Amniotic stem cell (primary cell): Measurements from ENCODE around the gene KRTAP22-1.

Experiments
- DNase-seq: peaks from one replicate; lab custom pipeline; 2025; lab: John Stamatoyannopoulos, UW

The KRTAP22-1 gene

DNA sequence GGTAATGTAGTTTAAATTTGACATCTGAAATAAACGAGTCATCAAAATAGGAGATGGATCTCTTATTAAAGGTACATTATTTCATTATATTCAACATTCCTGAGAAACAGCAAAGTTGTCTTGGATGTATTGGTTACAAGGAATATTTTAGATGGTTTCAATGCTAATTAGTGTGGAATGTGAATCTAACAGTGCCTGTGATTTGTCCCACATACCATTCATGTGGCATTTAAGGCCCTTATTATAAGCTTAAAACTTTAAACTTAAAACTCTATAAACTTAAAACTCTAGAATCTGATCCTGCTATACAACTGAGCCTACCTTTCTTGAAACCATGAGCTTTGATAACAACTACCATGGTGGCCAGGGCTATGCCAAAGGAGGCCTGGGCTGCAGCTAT lies at the start of gene KRTAP22-1:
Gene KRTAP22-1, plus strand, starts transcription at position 301 of the 400 bp plus-strand sequence.
- DNase-seq: no peak

DNA sequence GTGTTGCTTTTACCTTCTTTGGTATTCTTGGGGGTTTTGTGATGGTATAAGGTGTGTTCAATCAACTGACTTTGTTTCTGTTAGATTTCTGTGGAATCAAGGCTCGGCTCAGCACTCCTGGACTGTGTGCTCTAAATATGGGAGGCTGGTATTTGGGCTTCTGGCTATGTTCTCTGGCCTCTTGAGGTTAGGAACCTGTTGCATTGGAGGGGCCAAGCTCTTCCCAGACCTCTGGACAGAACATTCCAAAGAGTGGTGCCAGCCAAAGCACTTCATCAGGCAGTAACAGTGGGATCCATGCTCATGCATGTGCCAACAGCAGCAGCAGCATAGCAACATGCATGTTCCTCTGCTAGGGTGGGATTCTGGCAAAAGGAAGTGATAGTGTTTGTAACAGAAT lies 48.1 kb upstream of the KRTAP22-1 start:
- no peak for DNase-seq

DNA sequence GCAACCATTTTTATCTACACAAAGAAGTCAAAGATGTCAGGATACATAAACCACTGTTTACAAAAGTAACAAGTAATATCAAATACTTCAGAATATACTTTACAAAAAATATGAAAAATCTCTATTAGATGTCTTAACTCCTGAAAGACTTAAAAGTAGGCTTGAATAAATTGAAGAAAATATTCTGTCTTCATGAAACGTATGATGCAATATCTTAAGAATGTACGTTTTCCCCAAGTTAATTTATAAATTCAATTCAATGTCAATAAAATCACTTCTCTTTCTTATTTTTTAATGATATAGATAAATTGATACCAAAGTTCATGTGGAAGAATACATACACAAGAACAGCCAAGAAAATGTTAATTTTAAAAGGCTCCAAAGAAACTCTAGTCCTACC lies 45.8 kb upstream of the KRTAP22-1 start:
- no peak for DNase-seq

DNA sequence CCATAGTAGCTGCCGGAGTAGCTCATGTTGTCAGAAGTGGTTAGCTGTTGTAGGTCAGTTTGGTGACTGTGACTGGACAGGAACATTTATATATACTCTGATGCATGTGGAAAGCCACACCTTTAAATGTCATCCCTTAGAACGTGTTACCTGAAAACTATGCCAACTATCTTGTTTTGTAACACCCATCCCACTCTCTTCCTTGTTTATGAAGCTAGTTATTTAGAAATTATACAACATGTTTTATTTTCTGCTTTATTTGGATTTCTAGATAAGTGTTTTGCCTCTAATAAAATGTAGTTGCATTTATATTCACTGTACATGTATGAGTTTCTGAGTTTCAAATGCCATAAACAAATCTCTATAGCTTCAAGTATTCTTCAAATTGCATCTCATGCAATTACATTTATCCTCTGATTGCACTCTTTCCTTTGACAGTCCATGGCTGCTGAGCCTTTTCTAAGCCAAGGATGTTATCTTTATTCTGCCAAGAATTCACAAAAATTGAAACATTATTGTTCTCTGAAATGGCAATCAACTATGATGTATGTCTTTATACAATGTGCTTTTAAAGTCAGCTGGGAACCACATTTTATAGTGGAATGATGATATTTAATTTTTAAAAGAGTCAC lies 39.5 kb upstream of the KRTAP22-1 start, which contains the start of gene KRTAP19-7:
Gene KRTAP19-7, minus strand, starts transcription at position 51 of the 632 bp plus-strand sequence. Its CDS starts 25 bp downstream, at position 26.
- no peak for DNase-seq

DNA sequence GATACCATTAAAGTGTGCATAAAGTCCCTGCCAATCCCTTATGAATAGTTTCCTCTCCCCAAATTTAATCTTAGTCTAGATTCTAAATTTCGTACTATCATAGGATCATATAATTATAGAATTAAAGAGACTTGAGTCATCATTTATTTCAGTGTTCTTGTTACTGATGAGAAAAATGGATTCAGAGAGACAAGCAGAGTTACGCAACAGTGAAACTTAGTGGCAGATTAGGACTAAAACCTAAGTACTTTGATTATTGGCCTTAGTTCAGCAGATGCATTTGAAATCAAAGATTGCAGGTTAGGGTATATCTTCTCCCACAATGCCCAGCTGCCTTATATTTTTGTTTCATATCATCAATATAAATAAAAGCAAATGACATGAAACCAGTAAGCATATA lies 38.9 kb upstream of the KRTAP22-1 start:
- DNase-seq: no peak

DNA sequence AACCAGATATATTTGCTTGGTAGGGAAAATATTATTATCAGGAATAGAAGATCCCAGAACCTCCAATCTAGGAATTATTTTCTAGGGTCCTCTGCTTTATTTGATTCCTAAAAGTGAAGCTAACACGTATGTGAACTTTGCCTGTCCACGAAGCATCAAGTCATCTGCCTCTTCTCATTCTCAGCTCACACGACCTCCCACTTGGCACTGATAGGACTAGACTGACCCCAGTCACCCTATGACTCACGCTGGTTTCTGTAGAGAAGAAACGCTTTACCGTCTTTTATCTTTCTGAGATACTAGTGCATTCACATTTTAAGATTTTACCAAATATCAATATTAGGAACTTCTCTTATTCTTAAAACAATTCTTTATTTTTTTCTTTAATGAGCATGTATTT lies 37.8 kb upstream of the KRTAP22-1 start:
- no peak for DNase-seq

DNA sequence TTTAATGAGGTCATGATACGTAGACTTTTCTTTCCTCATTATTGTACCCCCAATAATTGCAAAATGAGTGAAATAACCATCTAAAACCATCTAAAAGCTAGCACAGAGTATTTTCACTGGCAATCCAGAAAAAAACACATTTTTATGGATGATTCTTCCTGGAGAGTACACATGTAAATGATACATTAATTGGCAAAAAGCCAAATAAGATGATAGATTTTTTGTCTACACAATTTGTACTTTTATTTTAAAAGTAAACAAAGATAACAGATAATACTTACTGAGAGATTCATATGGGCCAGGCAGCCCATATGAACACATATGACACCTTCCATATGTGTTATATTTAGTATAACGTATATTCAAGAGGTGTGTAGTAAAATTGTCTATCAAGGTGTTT lies 37.3 kb upstream of the KRTAP22-1 start:
- DNase-seq: no peak

DNA sequence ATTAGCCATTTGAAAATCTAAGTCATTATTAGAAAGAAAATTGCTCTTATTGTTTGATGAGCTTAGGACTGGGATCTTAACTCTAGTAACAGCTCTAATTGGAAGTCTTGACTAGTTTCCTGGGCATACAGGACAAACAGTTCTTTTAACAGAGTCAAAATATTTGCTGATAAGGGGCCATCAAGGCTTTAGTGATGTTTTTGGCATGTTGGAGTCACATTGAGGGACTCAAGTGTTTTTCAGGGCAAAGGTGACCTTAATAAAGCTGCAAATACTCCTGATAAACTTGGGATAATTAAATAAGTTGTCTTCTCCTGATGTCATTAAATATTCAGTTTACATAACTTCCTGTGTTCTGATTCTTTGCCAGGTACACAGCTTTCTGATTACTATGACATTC lies 33.3 kb upstream of the KRTAP22-1 start:
- DNase-seq: no peak

DNA sequence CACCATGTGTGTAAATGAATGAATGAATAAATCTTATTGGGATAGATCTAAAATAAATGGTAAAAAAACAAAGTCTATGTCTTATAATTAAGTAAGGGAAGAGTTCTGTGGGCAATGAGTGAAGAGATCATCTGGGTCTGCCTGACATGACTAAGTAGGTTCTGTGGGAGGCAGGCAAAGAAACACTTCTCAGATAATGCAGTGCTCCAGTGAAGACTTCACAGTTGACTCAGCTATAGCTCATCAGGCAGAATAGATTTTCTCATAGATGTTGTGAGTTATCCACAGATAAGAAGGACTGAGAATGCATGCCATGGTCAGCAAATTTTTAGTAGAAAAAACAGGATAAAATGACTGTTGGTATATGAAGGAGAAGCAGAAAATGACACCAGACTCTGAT lies 23.1 kb upstream of the KRTAP22-1 start:
- no peak for DNase-seq

DNA sequence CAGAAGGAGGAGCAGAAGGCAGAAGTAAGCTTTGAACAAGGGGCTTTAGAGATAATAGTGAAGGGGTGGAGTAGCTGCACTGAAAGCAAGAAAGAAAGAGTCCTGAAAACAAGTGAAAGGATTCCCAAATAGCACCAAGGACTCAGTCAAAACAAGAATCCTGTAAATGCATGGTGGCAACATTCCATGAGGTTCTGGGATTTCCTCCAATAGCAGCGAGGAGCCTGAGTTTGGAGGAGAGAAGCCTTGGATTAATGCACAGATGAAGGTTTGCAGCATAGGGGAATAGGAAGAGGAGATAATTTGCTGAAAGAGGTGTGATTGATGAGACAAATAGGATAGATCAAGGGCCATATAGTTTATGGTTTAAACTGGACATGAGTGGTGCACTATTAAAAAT lies 21.5 kb upstream of the KRTAP22-1 start:
- no peak for DNase-seq

DNA sequence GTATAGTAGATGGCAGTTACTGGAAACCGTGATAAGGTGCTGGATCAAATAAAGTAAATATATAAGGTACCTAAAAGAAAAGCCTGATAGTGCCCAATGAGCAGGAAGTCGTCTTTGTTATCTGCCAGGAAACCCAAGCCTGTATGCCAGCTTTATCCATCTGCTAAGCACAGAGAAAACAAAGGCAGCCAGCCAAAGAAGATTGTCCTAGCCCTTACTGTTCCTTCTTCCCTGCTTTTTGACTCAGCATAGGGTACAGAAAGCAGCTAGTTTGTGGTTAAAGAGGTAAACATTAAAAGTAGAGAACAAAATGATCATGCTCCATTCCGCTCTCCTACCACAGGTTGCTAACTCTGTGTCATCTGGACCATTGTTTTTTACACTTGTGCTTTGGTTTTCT lies 20.8 kb upstream of the KRTAP22-1 start:
- no peak for DNase-seq

DNA sequence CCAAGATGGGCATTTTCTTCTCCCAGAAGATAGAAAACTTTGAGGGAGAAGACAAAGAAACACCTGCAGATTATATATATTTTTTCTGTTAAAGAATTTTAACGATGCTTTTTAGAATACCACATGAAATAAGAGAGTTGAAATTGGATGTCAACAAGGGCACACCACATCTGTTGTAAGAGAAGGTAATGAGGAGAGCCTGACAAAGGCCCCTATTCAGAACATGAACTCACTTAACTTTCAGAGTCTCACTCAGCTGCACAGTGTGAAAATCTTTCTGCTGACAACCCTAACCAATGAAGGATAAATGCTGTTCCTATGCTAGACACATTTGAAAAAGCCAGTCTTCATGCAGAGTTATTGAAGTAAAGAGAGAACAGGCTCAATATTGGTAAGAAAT lies 18.0 kb upstream of the KRTAP22-1 start:
- no peak for DNase-seq

DNA sequence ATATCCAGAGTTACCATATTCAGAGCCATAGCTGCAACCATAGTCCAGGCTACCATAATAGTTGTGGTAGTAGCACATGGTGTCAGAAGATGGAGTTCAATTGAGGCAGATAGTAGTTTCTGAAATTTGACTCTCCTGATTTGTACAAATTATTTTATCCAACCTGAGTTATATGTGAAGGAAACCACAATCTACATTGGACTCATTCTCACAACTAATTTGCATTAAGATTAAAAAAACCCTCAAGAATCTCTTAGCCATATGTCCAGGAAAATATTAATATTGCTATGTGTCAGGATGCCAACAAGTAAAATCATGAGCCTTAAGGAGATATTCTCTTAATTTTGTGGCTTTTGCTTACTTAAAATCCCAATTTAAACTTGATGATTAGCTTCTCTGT lies 10.6 kb upstream of the KRTAP22-1 start, which contains the start of gene KRTAP22-2:
Gene KRTAP22-2, minus strand, starts transcription at position 101 of the 400 bp plus-strand sequence.
- DNase-seq: no peak

DNA sequence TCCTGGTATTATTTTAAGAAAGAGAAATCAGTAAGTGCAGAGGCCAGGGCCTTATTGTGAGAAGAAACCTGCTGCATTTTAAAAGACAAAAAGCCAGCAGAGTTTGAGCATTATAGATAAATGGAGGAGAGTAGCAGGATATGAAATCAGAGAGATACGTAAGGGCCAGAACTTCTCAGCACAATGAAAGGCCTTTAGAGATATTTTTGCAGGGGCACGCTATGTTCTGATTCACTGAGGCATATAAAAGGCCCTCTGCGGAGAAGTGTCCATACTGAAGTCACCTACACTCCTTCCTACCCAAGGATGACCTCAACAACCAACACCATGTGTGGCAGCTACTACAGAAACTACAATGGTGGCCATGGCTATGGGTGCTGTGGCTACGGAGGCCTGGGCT lies 8.7 kb upstream of the KRTAP22-1 start, which contains the start of gene KRTAP6-3:
Gene KRTAP6-3, plus strand, starts transcription at position 301 of the 400 bp plus-strand sequence. Its CDS starts 6 bp downstream, at position 307.
- DNase-seq: no peak

DNA sequence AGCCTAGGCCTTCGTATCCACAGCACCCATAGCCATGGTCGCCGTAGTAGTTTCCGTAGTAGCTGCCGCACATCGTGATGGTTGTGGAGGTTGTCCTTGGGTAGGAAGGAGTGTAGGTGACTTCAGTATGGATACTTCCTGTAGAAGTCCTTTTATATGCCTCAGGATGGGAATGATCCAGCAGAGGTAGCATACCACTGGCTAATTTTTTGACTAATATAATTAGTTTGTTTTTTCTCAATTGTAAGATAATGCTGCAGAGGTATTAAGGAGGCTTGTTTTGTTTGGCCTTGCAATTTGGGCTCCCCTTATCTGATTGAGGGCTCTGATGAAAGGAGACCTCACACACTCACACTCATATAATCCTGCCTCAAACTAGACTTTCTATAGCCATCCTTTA lies 2.1 kb upstream of the KRTAP22-1 start, which contains the start of gene KRTAP6-2:
Gene KRTAP6-2, minus strand, starts transcription at position 101 of the 400 bp plus-strand sequence. Its CDS starts 28 bp downstream, at position 73.
- DNase-seq: no peak

DNA sequence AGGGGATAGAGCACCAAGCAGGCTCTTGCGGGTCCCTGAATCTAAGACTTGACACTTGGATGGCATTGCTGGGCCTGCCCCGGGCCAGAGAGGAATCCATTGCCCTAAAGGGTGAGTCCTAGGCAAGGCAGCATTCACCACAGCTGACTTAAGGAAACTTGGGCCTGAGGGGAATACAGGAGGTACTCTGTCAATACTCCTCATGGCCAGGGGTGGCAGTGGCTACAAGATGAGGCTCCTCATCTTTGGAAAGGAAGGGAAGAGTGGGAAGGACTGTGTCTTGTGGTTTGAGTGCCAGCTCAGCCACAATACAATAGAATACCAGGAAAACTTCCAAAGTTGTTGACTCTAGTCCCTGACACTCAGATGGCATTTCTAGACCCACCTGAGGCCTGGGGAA lies 5.1 kb downstream of the KRTAP22-1 start:
- no peak for DNase-seq

DNA sequence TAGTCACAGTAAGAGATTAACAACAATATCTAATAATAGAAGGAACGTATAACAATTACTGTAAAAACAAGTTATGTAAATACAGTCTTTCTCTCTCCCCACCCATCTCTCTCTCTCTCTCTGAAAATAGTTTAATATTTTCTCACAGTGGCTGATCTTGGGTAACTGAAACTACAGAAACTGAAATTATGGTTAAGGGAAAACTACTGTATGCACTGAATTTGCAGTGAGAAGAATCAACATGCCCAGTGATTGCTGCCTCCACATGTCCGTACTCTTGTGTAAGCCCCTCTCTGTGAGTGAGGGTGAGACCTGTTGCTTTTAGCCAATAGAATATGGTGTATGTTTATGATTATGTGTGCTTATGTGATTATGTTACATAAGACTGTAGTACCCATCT lies 11.2 kb downstream of the KRTAP22-1 start:
- DNase-seq: no peak

DNA sequence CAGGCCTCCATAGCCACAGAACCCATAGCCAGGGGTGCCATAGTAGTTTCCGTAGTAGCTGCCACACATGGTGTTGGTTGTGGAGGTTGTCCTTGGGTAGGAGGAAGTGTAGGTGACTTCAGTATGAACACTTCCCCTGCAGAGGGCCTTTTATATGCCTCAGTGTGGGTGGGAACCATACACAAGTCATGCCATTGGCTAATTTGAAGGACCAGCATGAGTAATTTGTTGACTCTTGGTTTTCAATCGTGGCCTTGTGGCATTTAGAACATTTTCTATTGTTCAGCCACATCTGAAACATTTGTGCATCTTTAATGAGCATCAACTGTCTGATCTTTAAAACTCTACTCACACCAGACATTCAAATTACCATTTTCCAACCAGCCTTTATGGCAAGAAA lies 12.9 kb downstream of the KRTAP22-1 start, which contains the start of gene KRTAP6-1:
Gene KRTAP6-1, minus strand, starts transcription at position 95 of the 400 bp plus-strand sequence. Its CDS starts 26 bp downstream, at position 69.
- no peak for DNase-seq

DNA sequence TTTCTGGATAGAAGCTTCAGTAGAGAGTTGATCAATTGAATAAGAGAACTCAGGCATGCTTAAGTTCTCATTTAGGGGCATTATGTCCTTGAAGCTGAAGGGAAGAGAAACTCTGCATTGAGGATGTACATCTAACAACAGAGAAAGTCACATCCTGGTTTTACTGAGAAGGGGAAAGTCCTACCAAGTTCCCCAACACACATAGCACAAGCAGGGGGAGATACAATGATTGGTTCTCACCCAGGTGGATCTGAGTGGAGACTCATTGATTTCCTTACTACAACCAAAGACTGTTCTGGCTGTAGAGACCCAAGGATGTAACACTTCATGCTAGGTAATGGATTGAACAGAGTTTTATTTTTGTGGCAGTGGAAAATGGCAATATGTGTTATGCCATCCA lies 14.3 kb downstream of the KRTAP22-1 start:
- no peak for DNase-seq

DNA sequence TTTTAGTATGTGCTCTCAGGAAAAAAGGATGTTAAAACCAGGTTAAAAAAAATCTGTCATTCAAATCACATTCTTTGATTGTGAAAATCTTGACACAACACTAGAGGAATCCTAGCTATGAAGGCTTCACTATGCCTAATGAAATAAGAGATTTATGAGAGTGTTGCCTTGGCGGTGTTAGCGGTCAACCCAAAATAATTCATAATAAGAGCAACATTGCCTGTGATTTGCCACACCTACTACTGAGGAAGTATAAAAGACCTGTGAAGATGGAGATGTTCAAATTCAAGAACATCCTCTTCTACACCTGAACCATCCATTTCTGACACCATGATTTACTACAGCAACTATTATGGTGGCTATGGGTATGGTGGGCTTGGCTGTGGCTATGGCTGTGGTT lies 15.2 kb downstream of the KRTAP22-1 start, which contains the start of gene KRTAP20-1:
Gene KRTAP20-1, plus strand, starts transcription at position 301 of the 400 bp plus-strand sequence. Its CDS starts 30 bp downstream, at position 331.
- DNase-seq: no peak

DNA sequence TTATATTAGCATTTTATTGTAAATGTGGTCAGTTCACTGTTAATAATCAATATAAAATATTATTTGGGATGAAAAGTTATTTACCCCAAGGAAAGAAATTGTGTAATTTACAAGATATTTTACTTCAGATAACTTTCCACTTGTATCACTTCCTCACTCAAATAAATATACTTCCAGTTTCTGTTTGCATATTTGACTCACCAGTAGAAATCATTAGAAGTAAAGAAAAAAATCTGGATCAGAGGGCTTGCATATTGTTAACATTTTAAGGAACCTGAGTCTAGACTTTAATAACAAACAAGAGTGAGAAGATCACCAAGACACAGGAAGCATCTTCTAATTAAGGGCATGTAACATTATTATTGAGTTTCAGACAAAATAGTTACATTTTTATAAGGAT lies 19.2 kb downstream of the KRTAP22-1 start:
- DNase-seq: no peak

DNA sequence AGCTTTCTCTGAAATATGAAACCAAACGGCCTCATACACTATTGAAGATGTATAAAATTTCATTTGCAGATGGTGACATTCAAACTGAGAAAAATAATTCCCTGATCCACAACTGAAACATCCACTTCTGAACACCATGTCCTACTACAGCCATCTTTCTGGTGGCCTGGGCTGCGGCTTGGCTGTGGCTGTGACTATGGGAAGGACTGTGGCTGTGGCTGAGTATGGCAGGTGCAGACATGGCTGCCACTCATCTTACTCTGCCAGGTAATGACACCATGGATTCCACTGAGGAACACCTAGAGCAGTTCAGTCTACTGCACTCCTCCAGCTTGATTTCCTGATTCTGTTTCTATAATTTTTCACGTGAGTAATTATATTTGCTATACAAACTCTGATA lies 19.6 kb downstream of the KRTAP22-1 start, which contains the start of gene KRTAP20-4:
Gene KRTAP20-4, plus strand, starts transcription at position 106 of the 400 bp plus-strand sequence.
- DNase-seq: no peak

DNA sequence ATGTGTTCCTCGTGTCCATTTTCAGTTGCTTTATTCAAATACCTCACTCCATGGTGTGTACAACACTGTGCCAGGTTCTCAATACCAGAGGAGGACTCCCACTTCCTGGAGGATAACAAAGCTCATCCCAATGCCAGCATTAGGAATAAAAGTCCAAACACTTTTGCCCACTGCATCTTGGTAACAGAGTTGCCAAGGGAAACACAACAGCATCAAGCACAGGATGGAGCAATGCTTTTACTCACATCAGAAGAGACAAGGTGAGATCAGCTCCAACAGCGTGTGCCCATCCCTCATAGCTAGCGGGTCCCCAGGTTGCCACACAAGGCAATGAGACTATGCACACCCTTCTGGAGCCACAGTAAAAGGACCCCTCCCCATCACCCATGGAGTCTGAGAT lies 22.5 kb downstream of the KRTAP22-1 start:
- DNase-seq: no peak
